DMS 273 treated with DMSO at 0.1 percent for 48 hours (cell line): Measurements from ENCODE around the gene MIPEP.
"Not testable (repeated sequence)": the region's sequence is repeated elsewhere in the genome, so short reads cannot be mapped to it uniquely, and the experiment has no call there.

Experiments used
- DNase-seq: peaks from one replicate; lab custom pipeline; 2025; lab: John Stamatoyannopoulos, UW

The MIPEP gene

DNA sequence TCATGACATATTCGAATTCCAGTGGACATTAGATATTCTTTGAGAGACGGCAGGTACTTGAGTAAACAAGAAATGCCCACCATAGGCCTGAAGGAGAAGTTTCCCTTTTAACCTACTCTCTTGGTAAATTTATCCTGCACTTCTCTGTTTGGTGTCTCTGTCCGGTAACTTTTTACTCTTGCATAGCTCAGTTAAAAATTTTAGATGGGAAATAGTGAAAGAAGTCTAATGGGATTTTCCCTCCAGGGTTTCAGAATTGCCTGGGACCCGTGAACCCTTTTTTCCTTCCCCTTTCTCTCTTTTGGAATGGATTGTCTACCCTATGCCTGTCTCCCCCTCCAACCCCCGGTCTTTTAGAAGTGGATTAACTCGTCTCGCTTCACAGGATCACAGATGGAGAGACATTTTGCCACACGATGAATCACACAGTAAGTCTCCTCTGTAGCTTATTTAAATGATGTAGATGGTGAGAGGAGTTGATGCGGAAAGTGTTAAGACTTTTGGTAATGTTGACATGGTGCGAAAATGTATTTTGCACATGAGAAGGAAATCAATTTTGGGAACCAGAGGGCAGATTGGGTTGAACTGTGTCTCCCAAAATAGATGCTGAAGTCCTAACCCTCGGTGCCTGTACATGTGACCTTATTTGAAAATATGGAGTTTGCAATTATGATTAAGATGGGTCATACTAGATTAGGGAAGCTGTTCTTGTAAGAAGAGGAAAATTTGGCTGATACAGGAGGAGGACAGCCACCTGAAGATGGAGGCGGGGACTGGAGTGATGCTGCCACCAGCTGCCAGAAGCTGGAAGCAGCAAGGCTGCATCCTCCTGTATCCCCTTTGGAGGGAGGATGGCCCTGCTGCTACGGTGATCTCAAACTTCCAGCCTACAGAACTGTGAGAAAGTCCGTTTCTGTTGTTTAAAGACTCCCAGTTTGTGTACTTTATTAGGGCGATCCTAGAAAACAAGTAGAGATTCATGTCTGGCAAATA is 711 bp upstream of the MIPEP start:
- no peak for DNase-seq

DNA sequence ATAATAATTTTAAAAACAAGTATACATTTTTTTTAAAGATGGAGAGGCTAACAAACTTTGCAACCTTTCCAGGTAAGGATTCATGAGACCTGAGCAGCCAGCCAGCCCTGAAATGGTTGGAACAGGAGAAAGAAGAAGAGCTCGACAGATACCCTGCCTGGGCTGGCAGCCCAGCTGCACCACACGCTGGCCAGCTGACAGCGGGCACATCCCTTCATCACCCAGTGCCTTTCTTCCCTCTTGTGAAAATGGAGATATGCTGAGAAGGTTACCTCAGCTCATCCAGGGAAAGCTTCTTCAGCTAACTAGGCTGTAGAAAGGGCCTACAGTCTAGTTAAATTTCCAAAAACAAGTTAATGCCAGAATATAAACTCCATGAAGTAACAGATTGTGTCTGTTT is 4.8 kb downstream of the MIPEP start:
- DNase-seq, result not testable (repeated sequence)

DNA sequence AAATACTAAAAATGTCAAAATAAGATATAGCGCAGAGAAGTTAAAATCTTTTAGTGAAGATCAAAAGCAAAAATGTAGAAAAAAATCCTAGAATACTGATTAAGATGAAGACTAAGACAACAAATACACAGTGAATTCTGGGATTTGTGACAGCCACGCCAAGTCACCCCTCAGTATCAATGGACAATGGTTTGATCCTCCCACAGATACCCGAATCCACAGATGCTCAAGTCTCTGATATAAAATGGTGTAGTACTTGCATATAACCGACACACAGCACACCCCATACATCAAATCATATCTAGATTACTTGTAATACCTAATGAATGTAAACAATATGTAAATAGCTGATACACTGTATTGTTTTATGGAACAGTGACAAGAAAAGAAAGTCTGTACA is 5.9 kb downstream of the MIPEP start:
- DNase-seq, result no peak

DNA sequence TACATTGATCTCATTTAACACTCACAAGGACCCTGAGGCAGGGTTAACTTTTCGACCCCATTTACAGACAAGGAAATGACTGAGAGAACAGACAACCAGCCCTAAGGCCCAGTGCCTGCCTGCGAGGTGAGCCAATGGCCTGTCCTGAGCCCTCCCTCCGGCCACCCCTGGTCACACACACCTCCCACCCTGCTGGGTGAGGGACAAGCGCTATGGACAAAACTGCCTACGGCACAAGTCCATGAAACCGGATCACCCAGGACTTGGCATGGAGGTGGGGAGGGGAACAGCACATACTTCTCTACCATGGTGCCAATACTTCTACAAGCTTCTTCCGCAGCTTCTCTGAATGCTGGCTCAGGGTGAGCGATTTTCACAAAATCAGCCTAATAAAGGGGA is 7.8 kb downstream of the MIPEP start:
- DNase-seq, result not testable (repeated sequence)

DNA sequence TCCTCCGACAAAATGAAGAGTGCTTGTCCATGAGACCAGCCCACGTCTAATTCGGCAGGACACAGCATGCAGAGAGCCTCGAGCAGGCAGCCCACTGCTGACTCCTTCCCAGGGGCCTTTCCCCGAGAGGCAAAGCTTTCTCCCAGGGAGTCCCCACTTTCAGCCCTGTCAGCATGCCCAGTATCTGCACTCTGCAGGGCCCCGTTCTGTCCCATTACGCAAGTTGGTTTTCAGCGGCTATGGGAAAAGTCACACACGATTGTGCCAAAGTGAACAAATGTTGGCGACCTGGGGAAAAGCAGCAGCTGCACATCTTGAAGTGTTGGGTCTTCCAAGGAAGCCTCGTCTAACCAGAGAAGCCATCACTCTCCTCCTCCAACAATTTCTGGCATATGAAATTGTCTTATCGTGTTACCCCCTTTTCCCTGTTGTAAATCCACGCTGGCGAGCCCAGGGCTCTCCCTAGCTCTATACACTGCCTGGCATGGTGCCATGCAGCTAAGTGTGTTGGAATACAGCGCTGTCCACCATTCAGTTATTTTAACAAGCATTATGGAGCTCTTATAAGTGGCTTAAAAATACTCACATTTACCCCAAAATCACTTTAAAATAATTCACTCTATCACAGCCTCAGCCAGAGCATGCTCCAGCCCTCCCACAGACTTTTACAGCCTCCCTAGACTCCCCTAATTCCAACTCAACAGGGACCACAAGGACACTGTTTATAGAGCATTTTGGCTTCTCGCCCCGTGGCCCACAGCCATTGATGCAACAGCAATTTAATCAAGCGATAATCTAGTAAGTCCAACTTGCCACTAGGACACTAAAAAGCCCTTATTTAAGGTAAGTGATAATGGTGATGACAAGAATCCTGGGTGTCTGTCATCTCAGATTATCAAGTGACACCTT is 8.5 kb downstream of the MIPEP start:
- DNase-seq, result not testable (repeated sequence)

DNA sequence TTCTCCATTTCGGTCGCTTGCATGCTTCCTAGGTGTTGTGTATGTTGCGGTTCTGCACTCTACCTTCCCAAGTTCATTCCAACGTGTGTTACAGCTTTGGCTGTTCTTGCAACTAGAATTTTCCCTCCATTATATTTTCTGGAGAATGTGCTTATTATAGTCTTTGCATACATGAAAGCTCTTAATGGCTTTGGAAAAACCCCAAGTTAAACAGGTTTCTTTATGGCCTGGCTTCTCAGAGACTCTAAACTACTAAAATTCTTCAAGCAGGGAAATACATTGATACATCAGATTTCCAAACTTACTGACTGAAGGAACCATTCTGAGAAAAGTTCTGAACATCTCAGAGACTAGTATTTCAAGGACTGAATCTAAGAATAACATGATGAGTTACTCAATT is 11.9 kb downstream of the MIPEP start:
- no peak for DNase-seq

DNA sequence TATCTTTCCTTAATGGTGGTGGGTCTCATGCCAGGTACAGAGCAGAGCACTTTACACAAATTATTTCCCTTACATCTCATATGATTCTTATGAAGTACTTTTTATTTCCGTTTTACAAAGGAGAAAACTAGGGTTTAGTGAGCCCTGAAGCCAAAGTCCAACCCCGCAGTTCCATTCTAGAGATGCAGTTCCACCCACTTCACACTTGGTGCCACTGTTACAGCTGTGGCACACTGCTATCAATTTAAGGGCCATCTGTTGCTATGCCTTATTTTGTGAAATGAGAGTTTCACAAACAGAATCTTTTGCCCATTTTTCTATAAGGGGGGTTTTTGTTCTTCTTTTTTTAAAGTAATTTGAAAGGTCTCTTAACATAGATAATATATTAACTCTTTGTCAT is 12.9 kb downstream of the MIPEP start:
- DNase-seq, result peak; percentile 4

DNA sequence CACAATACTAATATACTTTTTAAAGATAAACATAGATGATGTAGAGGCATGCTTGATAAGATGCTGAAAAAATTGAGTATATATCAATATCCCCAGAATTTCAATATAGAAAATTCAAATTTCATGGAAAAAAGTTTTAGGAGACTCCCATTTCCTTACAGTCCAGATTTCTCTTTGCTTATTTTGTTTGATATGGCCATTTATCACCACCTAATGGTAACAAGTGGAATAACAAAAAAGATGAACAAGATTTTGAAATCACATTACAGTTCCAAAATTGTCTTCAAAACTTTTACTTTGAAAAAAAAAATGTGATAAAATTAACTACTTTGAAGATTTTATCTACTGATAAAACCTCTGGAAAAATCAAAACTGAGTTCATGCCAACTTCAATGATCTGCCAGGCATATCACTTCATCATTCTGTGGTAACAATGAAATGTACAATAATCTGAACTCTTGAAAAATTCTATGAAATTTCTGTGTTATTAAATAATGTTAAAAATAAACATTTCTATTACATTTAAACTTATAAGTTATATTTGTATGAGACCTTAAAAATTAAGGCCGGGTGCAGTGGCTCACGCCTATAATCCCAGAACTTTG is 17.5 kb downstream of the MIPEP start:
- DNase-seq, result peak; percentile 3

DNA sequence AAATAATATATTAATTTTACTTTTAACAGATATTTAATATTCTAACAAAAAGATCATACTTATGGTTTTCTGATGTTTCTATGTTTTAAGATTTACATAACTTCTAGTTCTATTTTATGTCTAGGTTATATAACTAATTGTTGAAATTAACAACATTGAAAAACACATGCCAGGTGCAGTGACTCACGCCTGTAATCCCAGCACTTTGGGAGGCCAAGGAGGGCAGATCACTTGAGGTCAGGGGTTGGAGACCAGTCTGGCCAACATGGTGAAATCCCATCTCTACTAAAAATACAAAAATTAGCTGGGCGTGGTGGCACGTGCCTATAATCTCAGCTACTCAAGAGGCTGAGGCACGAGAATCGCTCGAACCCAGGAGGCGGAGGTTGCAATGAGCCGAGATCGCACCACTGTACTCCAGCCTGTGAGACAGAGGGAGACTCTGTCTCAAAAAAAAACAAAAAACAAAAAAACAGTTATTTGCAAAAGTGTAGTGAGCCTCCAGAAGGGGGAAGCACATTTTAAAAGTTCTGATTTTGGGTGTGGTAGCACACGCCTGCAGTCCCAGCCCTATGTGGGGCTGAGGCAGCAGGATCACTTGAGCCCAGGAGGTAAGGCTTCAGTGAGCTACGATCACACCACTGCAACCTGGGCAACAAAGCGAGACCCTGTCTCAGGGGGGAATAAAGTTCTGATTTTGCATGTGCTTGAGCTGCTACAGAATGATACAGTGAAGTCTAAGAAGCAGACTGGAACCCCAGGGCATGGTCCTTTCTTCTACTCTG is 18.7 kb downstream of the MIPEP start:
- no peak for DNase-seq

DNA sequence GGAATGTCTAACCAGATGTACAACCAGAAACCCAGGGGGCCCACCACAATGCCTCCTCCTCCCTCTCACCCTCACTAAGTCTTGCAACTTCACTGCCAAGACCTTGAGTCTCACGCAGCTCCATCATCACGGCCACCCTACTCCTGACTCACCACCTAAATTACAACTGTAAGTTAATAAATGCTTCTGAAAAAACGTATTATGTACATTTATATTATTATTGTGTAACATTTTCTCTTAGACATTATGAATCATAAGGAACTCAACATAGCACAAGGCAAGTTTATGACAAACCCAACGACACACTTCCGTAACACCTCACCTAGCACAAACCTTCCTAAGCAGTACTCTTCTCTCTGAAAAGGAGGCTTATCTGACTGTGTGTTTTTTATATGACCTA is 20.7 kb downstream of the MIPEP start:
- no peak for DNase-seq

DNA sequence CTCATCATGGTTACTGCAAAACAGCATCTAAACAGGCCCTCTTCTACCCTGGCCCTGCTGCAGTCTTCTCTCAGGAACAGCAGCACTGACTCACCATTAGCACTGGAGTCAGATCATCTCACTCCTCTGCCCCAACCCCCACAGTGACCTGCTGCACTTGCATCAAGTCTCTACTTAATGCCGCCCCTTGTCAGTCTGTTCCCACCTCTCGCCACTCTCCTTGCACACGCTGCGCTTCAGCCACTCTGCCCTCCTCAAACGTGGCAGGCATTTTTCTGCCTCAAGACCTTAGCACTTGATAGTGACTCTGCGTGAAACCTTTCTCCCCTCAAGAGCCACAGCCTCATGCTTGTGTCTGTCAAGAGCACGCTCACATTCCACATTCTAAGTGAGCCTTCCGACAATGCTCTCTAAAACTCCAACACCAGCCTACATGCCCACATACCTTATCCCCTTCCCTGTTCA is 22.1 kb downstream of the MIPEP start:
- DNase-seq, result no peak

DNA sequence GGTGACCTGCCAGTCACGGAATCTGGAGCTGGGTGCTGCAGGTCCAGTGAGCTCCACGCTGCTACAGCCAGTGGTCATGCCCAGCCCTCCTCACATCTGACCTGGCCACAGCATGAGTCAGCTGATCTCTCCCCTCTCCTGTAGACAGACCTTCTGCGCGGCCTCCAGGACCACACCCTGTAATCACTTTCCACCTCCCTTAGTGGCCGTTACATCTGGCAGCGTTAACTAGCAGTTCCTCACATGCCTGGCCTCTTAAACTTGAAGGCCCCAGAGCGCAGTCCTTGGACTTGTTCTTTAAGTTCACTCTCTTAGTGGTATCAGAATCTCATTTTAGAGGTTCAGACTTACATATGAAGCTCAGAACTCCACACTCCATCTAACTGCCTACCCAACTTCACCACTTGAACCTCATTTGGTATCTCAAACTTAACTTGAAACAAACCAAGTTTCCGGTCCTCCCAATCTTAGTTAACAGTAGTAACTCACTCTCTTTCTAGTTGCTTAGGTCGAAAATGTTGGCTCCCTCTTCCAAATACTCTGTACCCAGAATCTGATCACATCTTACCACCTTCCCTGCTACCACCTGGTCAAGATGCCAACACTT is 22.7 kb downstream of the MIPEP start:
- DNase-seq, result no peak

DNA sequence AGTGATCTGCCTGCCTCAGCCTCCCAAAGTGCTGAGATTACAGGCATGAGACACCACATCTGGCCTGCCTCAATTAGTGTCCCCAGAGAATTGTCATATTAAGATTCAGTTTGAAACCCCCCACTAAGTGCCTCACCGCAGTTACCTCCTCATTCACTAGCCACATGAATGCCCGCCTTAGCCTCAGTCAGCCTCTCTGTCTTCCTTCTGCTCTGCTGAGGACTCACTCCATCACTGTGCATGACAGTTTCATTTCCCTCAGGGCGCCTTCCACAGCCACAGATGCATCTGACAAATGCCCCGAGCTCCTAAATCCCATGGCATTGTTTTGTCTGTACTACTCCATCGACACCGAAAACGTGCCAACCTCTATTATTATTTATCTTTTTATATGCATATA is 23.3 kb downstream of the MIPEP start:
- no peak for DNase-seq

DNA sequence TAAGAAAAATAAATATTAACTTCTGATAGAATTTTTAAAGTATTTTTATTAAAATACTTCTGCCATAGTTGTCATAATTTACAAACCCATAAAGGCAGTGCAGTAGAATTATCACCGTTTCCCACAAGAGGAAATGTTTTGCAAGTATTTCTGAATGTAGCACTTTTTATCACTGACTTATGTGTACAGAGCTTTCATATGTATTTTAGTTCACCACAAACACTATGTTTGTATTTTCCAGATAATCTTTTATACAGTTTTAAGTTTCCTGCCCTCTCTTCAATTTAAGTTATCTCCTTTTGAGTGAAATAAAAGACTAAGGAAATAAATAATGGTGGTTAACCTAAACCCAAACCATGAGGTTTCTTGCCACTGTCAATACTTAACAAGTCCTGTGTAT is 24.2 kb downstream of the MIPEP start:
- DNase-seq, result no peak

DNA sequence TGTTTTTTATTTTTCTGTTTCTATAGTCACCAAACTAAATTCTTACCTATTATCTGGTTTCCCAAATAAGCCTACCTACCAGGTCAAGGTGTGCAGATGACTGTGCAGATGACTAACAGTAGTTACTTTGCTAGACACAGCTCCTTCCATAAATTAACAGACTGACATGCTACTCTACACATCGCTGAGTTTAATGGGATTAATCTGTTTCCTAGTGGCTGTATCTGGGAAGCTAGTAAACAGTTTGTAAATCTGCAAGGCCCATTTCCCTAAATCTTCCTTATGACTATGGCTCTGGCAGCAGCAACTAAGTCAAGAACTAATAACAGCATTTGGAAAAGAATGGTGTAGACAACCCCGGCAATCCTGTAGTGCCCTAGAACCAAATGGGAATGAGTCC is 27.9 kb downstream of the MIPEP start:
- DNase-seq, result no peak

DNA sequence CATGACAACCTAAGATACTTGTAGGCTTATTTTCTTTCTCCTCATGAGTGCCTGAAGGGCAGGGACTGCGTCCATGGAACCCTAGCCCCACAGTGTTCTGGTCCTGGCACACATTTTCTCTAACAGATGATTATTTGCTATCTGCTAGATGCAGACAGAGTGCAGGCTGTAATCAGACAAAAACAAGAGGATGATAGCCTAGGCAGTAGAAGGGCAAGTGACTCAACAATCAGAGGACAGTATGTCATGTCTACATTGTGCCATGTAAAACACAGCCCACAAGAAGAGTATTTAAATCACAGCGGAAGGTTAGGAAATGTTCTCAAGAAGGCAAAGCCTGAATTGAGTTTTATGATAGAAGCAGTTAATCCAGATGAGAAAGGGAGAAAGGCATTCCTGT is 29.3 kb downstream of the MIPEP start:
- DNase-seq, result no peak

DNA sequence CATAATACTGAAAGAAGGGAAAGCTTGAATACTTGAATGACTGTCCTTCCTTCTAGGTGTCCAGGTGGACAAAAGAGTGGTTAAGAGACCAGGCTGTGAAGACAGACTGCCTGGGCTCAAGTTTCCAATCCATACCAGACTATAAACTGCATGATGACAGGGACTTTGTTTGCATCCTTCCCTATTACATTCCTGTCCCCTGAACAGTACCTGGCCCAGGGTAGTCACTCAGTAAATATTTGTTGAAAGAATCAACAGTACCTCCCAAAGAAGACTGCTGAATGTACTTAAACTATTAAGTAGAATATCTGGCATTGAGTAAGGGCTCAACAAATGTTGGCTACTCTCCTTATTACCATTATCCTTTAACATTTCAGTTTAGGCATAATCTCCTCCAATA is 29.7 kb downstream of the MIPEP start:
- no peak for DNase-seq

DNA sequence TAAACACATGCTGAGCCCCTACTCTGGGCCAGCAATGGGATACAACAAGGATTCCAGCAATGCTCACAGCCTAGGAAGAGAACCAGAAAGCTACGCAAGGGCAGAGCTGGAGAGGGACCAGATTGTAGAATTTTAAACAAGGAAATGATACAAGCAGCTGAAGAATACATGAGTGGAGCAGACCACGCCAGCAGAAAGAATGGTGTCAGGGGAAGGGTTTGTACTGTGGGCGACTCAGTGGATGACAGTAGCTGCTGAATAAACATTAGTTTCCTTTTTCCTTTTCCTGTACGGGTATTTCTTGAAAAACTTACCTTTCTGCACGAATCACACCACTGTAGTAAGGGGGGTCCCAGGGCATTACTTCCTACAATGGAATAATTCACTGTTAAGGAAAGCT is 30.7 kb downstream of the MIPEP start:
- DNase-seq, result no peak

DNA sequence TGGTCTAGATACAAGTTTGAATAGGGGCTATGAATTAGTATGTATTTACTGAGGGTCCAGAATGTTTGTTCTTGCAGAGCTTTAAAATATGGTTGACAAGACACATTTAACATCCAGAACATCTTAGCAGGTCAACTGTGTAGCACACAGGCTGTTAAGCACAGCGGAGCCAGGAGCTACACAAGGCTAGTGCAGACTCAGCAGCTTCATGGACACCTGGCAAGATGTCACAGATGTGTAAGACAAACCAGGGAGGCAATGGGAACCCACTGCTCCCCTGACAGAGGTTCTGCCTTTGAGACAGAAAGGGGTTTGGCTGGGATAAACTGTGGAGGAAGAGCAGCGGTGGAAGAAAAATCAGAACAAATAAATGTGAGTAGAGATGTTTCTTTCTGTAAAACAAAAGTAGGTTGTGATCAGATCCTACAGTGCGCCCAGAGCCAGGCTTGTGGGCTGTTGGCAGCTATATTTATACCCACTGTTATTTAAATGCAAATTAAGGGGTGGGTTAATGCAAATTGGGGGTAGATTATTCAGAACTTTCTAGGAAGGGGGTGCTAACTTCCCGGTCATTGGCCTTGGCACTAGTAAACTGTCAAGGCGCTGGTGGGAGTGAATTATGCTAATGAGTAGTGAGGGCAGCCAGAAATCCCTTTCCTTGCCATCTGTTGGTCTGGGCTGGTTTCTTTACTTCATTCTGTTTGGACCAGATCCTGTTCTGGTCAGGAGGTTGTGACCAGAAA is 33.0 kb downstream of the MIPEP start:
- DNase-seq, result peak; percentile 72

DNA sequence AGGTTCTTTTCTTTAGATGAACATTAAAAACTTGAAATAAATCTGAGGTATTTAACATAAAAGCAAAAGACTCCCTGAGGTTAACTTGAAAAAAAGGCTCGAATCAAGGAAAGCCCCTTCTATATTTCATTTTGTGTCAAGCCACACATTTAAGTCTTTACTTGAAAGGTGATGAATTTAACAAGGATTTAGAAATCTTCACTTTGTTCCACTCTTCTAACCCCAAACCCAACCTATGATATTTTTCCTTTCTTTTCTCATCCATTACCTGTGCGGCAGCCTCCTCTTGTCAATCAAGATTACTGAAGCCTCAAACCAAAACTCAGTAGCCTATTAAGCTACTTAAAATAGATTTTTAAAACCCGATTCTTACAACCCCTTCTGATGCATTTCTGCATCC is 33.8 kb downstream of the MIPEP start:
- DNase-seq, result no peak
